ENCODE results near the gene CHSY3.

CHSY3 gene

GRCh38 chr5:130052752-130053151 lies 148.5 kb downstream of the CHSY3 start:
- H3K36me3 ChIP-seq (ENCODE audit: insufficient read depth, low read length), result no peaks in the 10 kb centered on the region
- no peaks in the 10 kb centered on the region for H3K4me1 ChIP-seq (ENCODE audit: control insufficient read depth, insufficient read depth, low read length, unreplicated experiment)
- no peak overlapping the region for H3K4me3 ChIP-seq (ENCODE audit: low read depth, low read length)
- H3K79me2 ChIP-seq (ENCODE audit: control insufficient read depth, insufficient read depth, low read length, unreplicated experiment), result no peaks in the 10 kb centered on the region
- no peaks in the 10 kb centered on the region for H3K27me3 ChIP-seq (ENCODE audit: insufficient read depth, low read length)
- H2AFZ ChIP-seq (ENCODE audit: low read length, unreplicated experiment), result no peak overlapping the region
- no peak overlapping the region for H3K27ac ChIP-seq (ENCODE audit: low read depth, low read length)

- Histone ChIP-seq H3K27ac (ENCODE audit: low read depth, low read length) (no peak overlapping the region), H3K4me3 (ENCODE audit: low read depth, low read length) (no peak overlapping the region), H3K79me2 (ENCODE audit: control insufficient read depth, insufficient read depth, low read length, unreplicated experiment) (no peaks in the 10 kb centered on the region), H2AFZ (ENCODE audit: low read length, unreplicated experiment) (no peak overlapping the region), H3K4me1 (ENCODE audit: control insufficient read depth, insufficient read depth, low read length, unreplicated experiment) (no peaks in the 10 kb centered on the region), H3K36me3 (ENCODE audit: insufficient read depth, low read length) (no peaks in the 10 kb centered on the region), H3K27me3 (ENCODE audit: insufficient read depth, low read length) (no peaks in the 10 kb centered on the region)
Measured at GRCh38 chr5:130055572-130055971, 151.3 kb downstream of the CHSY3 start.

- Histone ChIP-seq H3K27me3 (ENCODE audit: insufficient read depth, low read length) (no peaks in the 10 kb centered on the region), H2AFZ (ENCODE audit: low read length, unreplicated experiment) (no peak overlapping the region), H3K27ac (ENCODE audit: low read depth, low read length) (no peak overlapping the region), H3K79me2 (ENCODE audit: control insufficient read depth, insufficient read depth, low read length, unreplicated experiment) (no peaks in the 10 kb centered on the region), H3K4me3 (ENCODE audit: low read depth, low read length) (no peak overlapping the region), H3K36me3 (ENCODE audit: insufficient read depth, low read length) (no peaks in the 10 kb centered on the region), H3K4me1 (ENCODE audit: control insufficient read depth, insufficient read depth, low read length, unreplicated experiment) (no peaks in the 10 kb centered on the region)
Measured at GRCh38 chr5:130061746-130062145, 157.5 kb downstream of the CHSY3 start.

GRCh38 chr5:130063603-130064002 lies 159.3 kb downstream of the CHSY3 start:
- no peaks in the 10 kb centered on the region for H3K79me2 ChIP-seq (ENCODE audit: control insufficient read depth, insufficient read depth, low read length, unreplicated experiment)
- H3K4me1 ChIP-seq (ENCODE audit: control insufficient read depth, insufficient read depth, low read length, unreplicated experiment), result peaks cover 5% of the 10 kb centered on the region
- H3K27me3 ChIP-seq (ENCODE audit: insufficient read depth, low read length), result no peaks in the 10 kb centered on the region
- H3K4me3 ChIP-seq (ENCODE audit: low read depth, low read length), result no peak overlapping the region
- no peak overlapping the region for H2AFZ ChIP-seq (ENCODE audit: low read length, unreplicated experiment)
- no peak overlapping the region for H3K27ac ChIP-seq (ENCODE audit: low read depth, low read length)
- H3K36me3 ChIP-seq (ENCODE audit: insufficient read depth, low read length), result no peaks in the 10 kb centered on the region

- no peaks in the 10 kb centered on the region for H3K79me2 ChIP-seq (ENCODE audit: control insufficient read depth, insufficient read depth, low read length, unreplicated experiment)
- H2AFZ ChIP-seq (ENCODE audit: low read length, unreplicated experiment), result no peak overlapping the region
- no peak overlapping the region for H3K4me3 ChIP-seq (ENCODE audit: low read depth, low read length)
- H3K36me3 ChIP-seq (ENCODE audit: insufficient read depth, low read length), result no peaks in the 10 kb centered on the region
- H3K4me1 ChIP-seq (ENCODE audit: control insufficient read depth, insufficient read depth, low read length, unreplicated experiment), result peaks cover 5% of the 10 kb centered on the region
- no peaks in the 10 kb centered on the region for H3K27me3 ChIP-seq (ENCODE audit: insufficient read depth, low read length)
- H3K27ac ChIP-seq (ENCODE audit: low read depth, low read length), result no peak overlapping the region
Measured at GRCh38 chr5:130064484-130064883, 160.2 kb downstream of the CHSY3 start.

GRCh38 chr5:130065617-130066016 lies 161.4 kb downstream of the CHSY3 start:
- no peaks in the 10 kb centered on the region for H3K27me3 ChIP-seq (ENCODE audit: insufficient read depth, low read length)
- H3K4me1 ChIP-seq (ENCODE audit: control insufficient read depth, insufficient read depth, low read length, unreplicated experiment), result peaks cover 5% of the 10 kb centered on the region
- H3K36me3 ChIP-seq (ENCODE audit: insufficient read depth, low read length), result no peaks in the 10 kb centered on the region
- no peak overlapping the region for H3K4me3 ChIP-seq (ENCODE audit: low read depth, low read length)
- no peaks in the 10 kb centered on the region for H3K79me2 ChIP-seq (ENCODE audit: control insufficient read depth, insufficient read depth, low read length, unreplicated experiment)
- no peak overlapping the region for H3K27ac ChIP-seq (ENCODE audit: low read depth, low read length)
- no peak overlapping the region for H2AFZ ChIP-seq (ENCODE audit: low read length, unreplicated experiment)

- no peak overlapping the region for H2AFZ ChIP-seq (ENCODE audit: low read length, unreplicated experiment)
Measured at GRCh38 chr5:130066644-130067043, 162.4 kb downstream of the CHSY3 start.

GRCh38 chr5:130067364-130067763 lies 163.1 kb downstream of the CHSY3 start:
- Histone ChIP-seq H3K79me2 (ENCODE audit: control insufficient read depth, insufficient read depth, low read length, unreplicated experiment) (no peaks in the 10 kb centered on the region), H3K4me3 (ENCODE audit: low read depth, low read length) (no peak overlapping the region), H2AFZ (ENCODE audit: low read length, unreplicated experiment) (no peak overlapping the region), H3K36me3 (ENCODE audit: insufficient read depth, low read length) (no peaks in the 10 kb centered on the region), H3K4me1 (ENCODE audit: control insufficient read depth, insufficient read depth, low read length, unreplicated experiment) (peaks cover 5% of the 10 kb centered on the region), H3K27me3 (ENCODE audit: insufficient read depth, low read length) (no peaks in the 10 kb centered on the region), H3K27ac (ENCODE audit: low read depth, low read length) (no peak overlapping the region)

More at GRCh38 chr5:130066644-130067043, 162.4 kb downstream of the CHSY3 start:
- Histone ChIP-seq H3K27me3 (ENCODE audit: insufficient read depth, low read length) (no peaks in the 10 kb centered on the region), H3K79me2 (ENCODE audit: control insufficient read depth, insufficient read depth, low read length, unreplicated experiment) (no peaks in the 10 kb centered on the region), H3K4me1 (ENCODE audit: control insufficient read depth, insufficient read depth, low read length, unreplicated experiment) (peaks cover 5% of the 10 kb centered on the region), H3K36me3 (ENCODE audit: insufficient read depth, low read length) (no peaks in the 10 kb centered on the region), H3K4me3 (ENCODE audit: low read depth, low read length) (no peak overlapping the region), H3K27ac (ENCODE audit: low read depth, low read length) (no peak overlapping the region)

- no peaks in the 10 kb centered on the region for H3K27me3 ChIP-seq (ENCODE audit: insufficient read depth, low read length)
- no peaks in the 10 kb centered on the region for H3K79me2 ChIP-seq (ENCODE audit: control insufficient read depth, insufficient read depth, low read length, unreplicated experiment)
- no peak overlapping the region for H2AFZ ChIP-seq (ENCODE audit: low read length, unreplicated experiment)
- H3K4me1 ChIP-seq (ENCODE audit: control insufficient read depth, insufficient read depth, low read length, unreplicated experiment), result peaks cover 5% of the 10 kb centered on the region
- H3K27ac ChIP-seq (ENCODE audit: low read depth, low read length), result no peak overlapping the region
- H3K36me3 ChIP-seq (ENCODE audit: insufficient read depth, low read length), result no peaks in the 10 kb centered on the region
- H3K4me3 ChIP-seq (ENCODE audit: low read depth, low read length), result no peak overlapping the region
Measured at GRCh38 chr5:130068101-130068500, 163.8 kb downstream of the CHSY3 start.

- Histone ChIP-seq H3K4me1 (ENCODE audit: control insufficient read depth, insufficient read depth, low read length, unreplicated experiment) (peaks cover 5% of the 10 kb centered on the region), H3K27me3 (ENCODE audit: insufficient read depth, low read length) (no peaks in the 10 kb centered on the region), H3K27ac (ENCODE audit: low read depth, low read length) (no peak overlapping the region), H3K36me3 (ENCODE audit: insufficient read depth, low read length) (no peaks in the 10 kb centered on the region), H3K79me2 (ENCODE audit: control insufficient read depth, insufficient read depth, low read length, unreplicated experiment) (no peaks in the 10 kb centered on the region), H2AFZ (ENCODE audit: low read length, unreplicated experiment) (no peak overlapping the region), H3K4me3 (ENCODE audit: low read depth, low read length) (no peak overlapping the region)
Measured at GRCh38 chr5:130068988-130069387, 164.7 kb downstream of the CHSY3 start.

- no peaks in the 10 kb centered on the region for H3K4me1 ChIP-seq (ENCODE audit: control insufficient read depth, insufficient read depth, low read length, unreplicated experiment)
- no peaks in the 10 kb centered on the region for H3K36me3 ChIP-seq (ENCODE audit: insufficient read depth, low read length)
- no peaks in the 10 kb centered on the region for H3K79me2 ChIP-seq (ENCODE audit: control insufficient read depth, insufficient read depth, low read length, unreplicated experiment)
- H3K4me3 ChIP-seq (ENCODE audit: low read depth, low read length), result no peak overlapping the region
- no peak overlapping the region for H2AFZ ChIP-seq (ENCODE audit: low read length, unreplicated experiment)
- H3K27me3 ChIP-seq (ENCODE audit: insufficient read depth, low read length), result no peaks in the 10 kb centered on the region
- no peak overlapping the region for H3K27ac ChIP-seq (ENCODE audit: low read depth, low read length)
Measured at GRCh38 chr5:130074820-130075219, 170.6 kb downstream of the CHSY3 start.
